Activated T-helper 1 cell treated with anti-CD3 and anti-CD28 coated beads, Interleukin-12 subunit alpha, Interleukin-12 subunit beta, Interleukin-2, Interleukin-4 antibody, amounts not matched to agents 30 ng/mL and 10 ng/mL and 1 ng/mL, durations not matched to agents 14 hours and 24 hours and 36 hours (primary cell): ENCODE measurements around the gene BRWD1. TPM values are rescaled to one million over a fixed set of nuclear protein-coding genes. Genes with fewer than 3 reads are reported as not detected.
"Not testable (repeated sequence)": the region's sequence is repeated elsewhere in the genome, so short reads cannot be mapped to it uniquely, and the experiment has no call there.

ENCODE experiments used
- DNase-seq: peaks from one replicate; pipeline ENCODE4 v3.0.0; 2021; ENCODE audit warnings: low spot score
- H3K27ac Mint-ChIP-seq: one replicate; pipeline ENCODE4 v1.8.0; 2021; ENCODE audit warnings: mild to moderate bottlenecking, mixed read lengths
- H3K27me3 Mint-ChIP-seq: one replicate; pipeline ENCODE4 v1.8.0; 2022; ENCODE audit warnings: mild to moderate bottlenecking, moderate library complexity, mixed read lengths; ENCODE audit not compliant: insufficient read depth
- H3K36me3 Mint-ChIP-seq: one replicate; pipeline ENCODE4 v1.8.0; 2021; ENCODE audit warnings: low read depth, mixed read lengths
- H3K4me1 Mint-ChIP-seq: one replicate; pipeline ENCODE4 v1.8.0; 2021; ENCODE audit warnings: low read depth, mixed read lengths
- H3K4me3 Mint-ChIP-seq: one replicate; pipeline ENCODE4 v1.8.0; 2021; ENCODE audit warnings: mild to moderate bottlenecking, moderate library complexity, mixed read lengths
- H3K9me3 Mint-ChIP-seq: one replicate; pipeline ENCODE4 v1.8.0; 2021; ENCODE audit warnings: mixed read lengths
- intact Hi-C: fragments of 100-400 bp; cut with micrococcal nuclease; formaldehyde crosslinking; loops from one replicate; pipeline ENCODE4 v1.15.1; 2024
- total RNA-seq: library from RNA; stranded (reverse); gene quantifications from 2 replicates; pipeline ENCODE4 v1.2.3, GENCODE V29; 2022

The BRWD1 gene
- total RNA-seq, 1 donor from 2014 or later, result 34.7 TPM

GRCh38 chr21:39161064-39161463 lies 152.4 kb downstream of the BRWD1 start:
- Mint-ChIP-seq H3K27ac (no peak overlapping the region), H3K27me3 (peaks cover 2% of the 10 kb centered on the region), H3K9me3 (peaks cover 15% of the 10 kb centered on the region), H3K36me3 (peaks cover 2% of the 10 kb centered on the region), H3K4me3 (no peak overlapping the region), H3K4me1 (no peaks in the 10 kb centered on the region)
- no peak for DNase-seq
- intact Hi-C loops, result no loop called here

- Mint-ChIP-seq H3K36me3 (peaks cover 2% of the 10 kb centered on the region), H3K4me1 (no peaks in the 10 kb centered on the region), H3K27ac (no peak overlapping the region), H3K9me3 (peaks cover 8% of the 10 kb centered on the region), H3K27me3 (peaks cover 2% of the 10 kb centered on the region), H3K4me3 (no peak overlapping the region)
- DNase-seq, result no peak
- intact Hi-C loops, result no loop called here
Measured at GRCh38 chr21:39159342-39160063, 153.9 kb downstream of the BRWD1 start.

- not testable (repeated sequence) for H3K27ac Mint-ChIP-seq
Measured at GRCh38 chr21:39157241-39157640, 156.2 kb downstream of the BRWD1 start.

GRCh38 chr21:39156024-39156423 lies 157.4 kb downstream of the BRWD1 start:
- Mint-ChIP-seq H3K36me3 (no peaks in the 10 kb centered on the region), H3K4me3 (no peak overlapping the region), H3K27ac (no peak overlapping the region), H3K27me3 (peaks cover 4% of the 10 kb centered on the region), H3K4me1 (no peaks in the 10 kb centered on the region), H3K9me3 (no peaks in the 10 kb centered on the region)
- DNase-seq, result no peak
- intact Hi-C loops, result no loop called here

More at GRCh38 chr21:39157241-39157640, 156.2 kb downstream of the BRWD1 start:
- intact Hi-C loops, DNase-seq, H3K9me3 Mint-ChIP-seq, H3K4me1 Mint-ChIP-seq, H3K36me3 Mint-ChIP-seq, H3K27me3 Mint-ChIP-seq, H3K4me3 Mint-ChIP-seq: not testable (repeated sequence)

- DNase-seq, result no peak
- intact Hi-C loops, result no loop called here
- H3K4me3 Mint-ChIP-seq, result no peak overlapping the region
- H3K36me3 Mint-ChIP-seq, result no peaks in the 10 kb centered on the region
- no peaks in the 10 kb centered on the region for H3K4me1 Mint-ChIP-seq
- no peak overlapping the region for H3K27ac Mint-ChIP-seq
- no peaks in the 10 kb centered on the region for H3K9me3 Mint-ChIP-seq
- H3K27me3 Mint-ChIP-seq, result peaks cover 6% of the 10 kb centered on the region
Measured at GRCh38 chr21:39155578-39155977, 157.9 kb downstream of the BRWD1 start.

GRCh38 chr21:39153842-39154241 lies 159.6 kb downstream of the BRWD1 start:
- no peak overlapping the region for H3K4me3 Mint-ChIP-seq
- no peaks in the 10 kb centered on the region for H3K9me3 Mint-ChIP-seq
- no peak overlapping the region for H3K27ac Mint-ChIP-seq
- DNase-seq, result no peak
- no peaks in the 10 kb centered on the region for H3K4me1 Mint-ChIP-seq
- intact Hi-C loops, result no loop called here
- H3K36me3 Mint-ChIP-seq, result no peaks in the 10 kb centered on the region
- H3K27me3 Mint-ChIP-seq, result peaks cover 6% of the 10 kb centered on the region

- H3K27ac Mint-ChIP-seq, result no peak overlapping the region
- H3K4me3 Mint-ChIP-seq, result no peak overlapping the region
- H3K4me1 Mint-ChIP-seq, result no peaks in the 10 kb centered on the region
- H3K9me3 Mint-ChIP-seq, result no peaks in the 10 kb centered on the region
- H3K27me3 Mint-ChIP-seq, result peaks cover 6% of the 10 kb centered on the region
- DNase-seq, result no peak
- no peaks in the 10 kb centered on the region for H3K36me3 Mint-ChIP-seq
- intact Hi-C loops, result no loop called here
Measured at GRCh38 chr21:39153373-39153772, 160.1 kb downstream of the BRWD1 start.

- Mint-ChIP-seq H3K9me3 (no peaks in the 10 kb centered on the region), H3K27me3 (peaks cover 6% of the 10 kb centered on the region), H3K4me1 (no peaks in the 10 kb centered on the region), H3K36me3 (no peaks in the 10 kb centered on the region), H3K27ac (no peak overlapping the region), H3K4me3 (no peak overlapping the region)
- no peak for DNase-seq
- intact Hi-C loops, result no loop called here
Measured at GRCh38 chr21:39152271-39152670, 161.2 kb downstream of the BRWD1 start.

- Mint-ChIP-seq H3K27ac (no peak overlapping the region), H3K4me1 (no peaks in the 10 kb centered on the region), H3K4me3 (no peak overlapping the region), H3K9me3 (no peaks in the 10 kb centered on the region), H3K27me3 (peaks cover 6% of the 10 kb centered on the region), H3K36me3 (no peaks in the 10 kb centered on the region)
- intact Hi-C loops, result no loop called here
- DNase-seq, result no peak
Measured at GRCh38 chr21:39150877-39151276, 162.6 kb downstream of the BRWD1 start.

GRCh38 chr21:39150316-39150715 lies 163.1 kb downstream of the BRWD1 start:
- Mint-ChIP-seq H3K36me3 (no peaks in the 10 kb centered on the region), H3K9me3 (no peaks in the 10 kb centered on the region), H3K27ac (no peak overlapping the region), H3K4me3 (no peak overlapping the region), H3K27me3 (peaks cover 6% of the 10 kb centered on the region), H3K4me1 (no peaks in the 10 kb centered on the region)
- DNase-seq, result no peak
- intact Hi-C loops, result no loop called here

- Mint-ChIP-seq H3K4me1 (no peaks in the 10 kb centered on the region), H3K9me3 (peaks cover 3% of the 10 kb centered on the region), H3K4me3 (no peak overlapping the region), H3K27me3 (peaks cover 6% of the 10 kb centered on the region), H3K27ac (no peak overlapping the region), H3K36me3 (no peaks in the 10 kb centered on the region)
- no peak for DNase-seq
- intact Hi-C loops, result no loop called here
Measured at GRCh38 chr21:39149882-39150281, 163.6 kb downstream of the BRWD1 start.

- Mint-ChIP-seq H3K4me1 (no peaks in the 10 kb centered on the region), H3K36me3 (no peaks in the 10 kb centered on the region), H3K4me3 (no peak overlapping the region), H3K27ac (no peak overlapping the region), H3K9me3 (peaks cover 5% of the 10 kb centered on the region), H3K27me3 (peaks cover 6% of the 10 kb centered on the region)
- intact Hi-C loops, result no loop called here
- no peak for DNase-seq
Measured at GRCh38 chr21:39148975-39149374, 164.5 kb downstream of the BRWD1 start.

GRCh38 chr21:39144191-39144590 lies 169.2 kb downstream of the BRWD1 start:
- Mint-ChIP-seq H3K4me1 (no peaks in the 10 kb centered on the region), H3K27ac (no peak overlapping the region), H3K36me3 (no peaks in the 10 kb centered on the region), H3K4me3 (no peak overlapping the region), H3K27me3 (no peaks in the 10 kb centered on the region), H3K9me3 (peaks cover 5% of the 10 kb centered on the region)
- no peak for DNase-seq
- intact Hi-C loops, result no loop called here

- H3K9me3 Mint-ChIP-seq, result peaks cover 5% of the 10 kb centered on the region
- no peak overlapping the region for H3K27ac Mint-ChIP-seq
- DNase-seq, result no peak
- no peaks in the 10 kb centered on the region for H3K4me1 Mint-ChIP-seq
- no peaks in the 10 kb centered on the region for H3K27me3 Mint-ChIP-seq
- H3K4me3 Mint-ChIP-seq, result no peak overlapping the region
- no peaks in the 10 kb centered on the region for H3K36me3 Mint-ChIP-seq
- intact Hi-C loops, result no loop called here
Measured at GRCh38 chr21:39142972-39143371, 170.5 kb downstream of the BRWD1 start.
